GM21390 (cell line): Measurements from ENCODE around the gene PGA4.
"Not testable (repeated sequence)": the region's sequence is repeated elsewhere in the genome, so short reads cannot be mapped to it uniquely, and the experiment has no call there.

Experiments used
- ATAC-seq: cut with Tn5 transposase; IDR thresholded peaks from one replicate; pipeline ENCODE4 v1.9.1; 2021; ENCODE audit not compliant: unreplicated experiment

The PGA4 gene

GRCh38 chr11:61248071-61248470 lies 25.9 kb downstream of the PGA4 start:
- ATAC-seq = not testable (repeated sequence)

- not testable (repeated sequence) for ATAC-seq
Observed at GRCh38 chr11:61249201-61249600, 27.1 kb downstream of the PGA4 start.

GRCh38 chr11:61250796-61251765 lies 28.9 kb downstream of the PGA4 start:
- ATAC-seq = not testable (repeated sequence)

GRCh38 chr11:61252332-61252731 lies 30.2 kb downstream of the PGA4 start:
- ATAC-seq = not testable (repeated sequence)

- ATAC-seq = peak; percentile 57
Observed at GRCh38 chr11:61254403-61255025, 32.4 kb downstream of the PGA4 start.

- ATAC-seq = no peak
Observed at GRCh38 chr11:61256710-61257482, 34.7 kb downstream of the PGA4 start.

GRCh38 chr11:61258546-61258945 lies 36.4 kb downstream of the PGA4 start:
- ATAC-seq = no peak

GRCh38 chr11:61259363-61259762 lies 37.2 kb downstream of the PGA4 start:
- no peak for ATAC-seq

- no peak for ATAC-seq
Observed at GRCh38 chr11:61264371-61264770, 42.2 kb downstream of the PGA4 start.

GRCh38 chr11:61264795-61265194 lies 42.6 kb downstream of the PGA4 start:
- no peak for ATAC-seq

- no peak for ATAC-seq
Observed at GRCh38 chr11:61265357-61265756, 43.2 kb downstream of the PGA4 start.

- ATAC-seq = no peak
Observed at GRCh38 chr11:61266602-61267001, 44.5 kb downstream of the PGA4 start.

- no peak for ATAC-seq
Observed at GRCh38 chr11:61267437-61267841, 45.3 kb downstream of the PGA4 start.

- ATAC-seq = no peak
Observed at GRCh38 chr11:61268588-61269250, 46.6 kb downstream of the PGA4 start.

GRCh38 chr11:61270354-61271076 lies 48.4 kb downstream of the PGA4 start:
- ATAC-seq = no peak

- no peak for ATAC-seq
Observed at GRCh38 chr11:61272731-61273130, 50.6 kb downstream of the PGA4 start.

- no peak for ATAC-seq
Observed at GRCh38 chr11:61273178-61274078, 51.3 kb downstream of the PGA4 start.

- ATAC-seq = no peak
Observed at GRCh38 chr11:61274084-61274483, 51.9 kb downstream of the PGA4 start.

GRCh38 chr11:61275191-61275590 lies 53.0 kb downstream of the PGA4 start:
- ATAC-seq = no peak
